A673 (cell line): ENCODE measurements around the gene SIRT6. TPM values are rescaled to one million over a fixed set of nuclear protein-coding genes. Genes with fewer than 3 reads are reported as not detected.
"Not testable (repeated sequence)": the region's sequence is repeated elsewhere in the genome, so short reads cannot be mapped to it uniquely, and the experiment has no call there.

ENCODE experiments used
- Bru-seq: library from RNA; stranded (reverse); fragments of 400-500 nt; gene quantifications from one replicate; lab custom pipeline; 2021; lab: Mats Ljungman, UMichigan
- BruChase-seq, 2 experiments: library from RNA; stranded (reverse); fragments of 400-500 nt; gene quantifications; one replicate each; lab custom pipeline; 2021; lab: Mats Ljungman, UMichigan
- BruUV-seq: library from RNA; stranded (reverse); fragments of 400-500 nt; replicated peaks from 2 replicates; lab custom pipeline; 2021; lab: Mats Ljungman, UMichigan
- CTCF ChIA-PET: fragments of 300-600 bp; sonication (Branson Sonifier 250); formaldehyde crosslinking; loops from one replicate; lab custom pipeline; 2022; ENCODE audit warnings: antibody characterized with exemption; lab: Charles Lee
- POLR2A ChIA-PET: fragments of 300-600 bp; sonication (Branson Sonifier 250); formaldehyde crosslinking; loops from one replicate; lab custom pipeline; 2022; ENCODE audit warnings: antibody characterized with exemption; ENCODE audit not compliant: low non-redundant PET; lab: Charles Lee
- DNase-seq: peaks from one replicate; pipeline ENCODE4 v3.0.0-alpha.2; 2015; ENCODE audit warnings: low spot score
- H3K27ac ChIP-seq: fragments of 200-600 bp; sonication (generic); 2 replicates; pipeline ENCODE4 v1.5.1; 2016; ENCODE audit warnings: mixed run types, low read depth, mild to moderate bottlenecking, mixed read lengths, antibody characterized with exemption, low read length; ENCODE audit not compliant: poor library complexity, severe bottlenecking
- H3K27me3 ChIP-seq: fragments of 200-600 bp; sonication (generic); replicated peaks from 2 replicates; pipeline ENCODE4 v1.6.1; 2017; ENCODE audit warnings: mixed run types, low read depth, mild to moderate bottlenecking, mixed read lengths, antibody characterized with exemption, low read length; ENCODE audit not compliant: insufficient read depth, poor library complexity
- H3K36me3 ChIP-seq: fragments of 200-600 bp; sonication (generic); 2 replicates; pipeline ENCODE4 v1.6.1; 2016; ENCODE audit warnings: mixed run types, mild to moderate bottlenecking, mixed read lengths, antibody characterized with exemption, low read length; ENCODE audit not compliant: insufficient read depth, poor library complexity, severe bottlenecking
- H3K4me1 ChIP-seq: fragments of 200-600 bp; sonication (generic); 2 replicates; pipeline ENCODE4 v1.6.1; 2017; ENCODE audit warnings: mixed run types, mild to moderate bottlenecking, mixed read lengths, antibody characterized with exemption, low read length; ENCODE audit not compliant: insufficient read depth, poor library complexity, severe bottlenecking
- H3K4me3 ChIP-seq: fragments of 200-600 bp; sonication (generic); 2 replicates; pipeline ENCODE4 v1.5.1; 2016; ENCODE audit warnings: low read depth, mixed run types, mild to moderate bottlenecking, mixed read lengths, low read length; ENCODE audit not compliant: poor library complexity, severe bottlenecking
- H3K9me3 ChIP-seq: fragments of 200-600 bp; sonication (generic); 2 replicates; pipeline ENCODE4 v1.6.1; 2016; ENCODE audit warnings: mixed run types, low read depth, mild to moderate bottlenecking, mixed read lengths, antibody characterized with exemption, low read length; ENCODE audit not compliant: poor library complexity, severe bottlenecking
- EZH2 ChIP-seq: fragments of 200-600 bp; sonication (generic); IDR thresholded peaks from 2 replicates; pipeline ENCODE4 v1.6.1; 2017; ENCODE audit warnings: borderline replicate concordance, low read depth, mild to moderate bottlenecking, mixed read lengths, antibody characterized with exemption, low read length; ENCODE audit not compliant: poor library complexity, severe bottlenecking
- intact Hi-C: fragments of 100-400 bp; cut with micrococcal nuclease; formaldehyde crosslinking; loops from one replicate; pipeline ENCODE4 v1.10.0; 2022; ENCODE audit not compliant: unreplicated experiment
- long read RNA-seq: library from polyadenylated mRNA; stranded (forward); transcript quantifications from one replicate; pipeline ENCODE4 v2.0.0, GENCODE V29; 2022
- total RNA-seq: library from RNA; stranded (reverse); gene quantifications from 2 replicates; pipeline ENCODE4 v1.2.3, GENCODE V29; 2021
- TF ChIP-seq, protein P1 (sequence below): fragments of 300-800, 200-600 bp; sonication (generic); conservative IDR thresholded peaks from 2 replicates; pipeline ENCODE4 v1.5.1; 2017; ENCODE audit warnings: low read depth, mild to moderate bottlenecking, antibody characterized with exemption, low read length, moderate library complexity, mixed read lengths

Gene SIRT6
- total RNA-seq (36.3 and 39.3 TPM in 2 replicates), Bru-seq, nascent RNA (percentile 52 among the genes with signal in this experiment), BruChase-seq, experiment 1, labeled RNA remaining after a 2-hour chase (percentile 64 among the genes with signal in this experiment), BruChase-seq, experiment 2, labeled RNA remaining after a 6-hour chase (percentile 69 among the genes with signal in this experiment)
- long read RNA-seq, transcript SIRT6-202 (8 exons, 1,641 nt): major isoform, 8 of 27 reads
- long read RNA-seq, partial matches to known transcripts: 2 of 27 reads
- long read RNA-seq, other reads (novel, unspliced or antisense): 11 of 27 reads

DNA sequence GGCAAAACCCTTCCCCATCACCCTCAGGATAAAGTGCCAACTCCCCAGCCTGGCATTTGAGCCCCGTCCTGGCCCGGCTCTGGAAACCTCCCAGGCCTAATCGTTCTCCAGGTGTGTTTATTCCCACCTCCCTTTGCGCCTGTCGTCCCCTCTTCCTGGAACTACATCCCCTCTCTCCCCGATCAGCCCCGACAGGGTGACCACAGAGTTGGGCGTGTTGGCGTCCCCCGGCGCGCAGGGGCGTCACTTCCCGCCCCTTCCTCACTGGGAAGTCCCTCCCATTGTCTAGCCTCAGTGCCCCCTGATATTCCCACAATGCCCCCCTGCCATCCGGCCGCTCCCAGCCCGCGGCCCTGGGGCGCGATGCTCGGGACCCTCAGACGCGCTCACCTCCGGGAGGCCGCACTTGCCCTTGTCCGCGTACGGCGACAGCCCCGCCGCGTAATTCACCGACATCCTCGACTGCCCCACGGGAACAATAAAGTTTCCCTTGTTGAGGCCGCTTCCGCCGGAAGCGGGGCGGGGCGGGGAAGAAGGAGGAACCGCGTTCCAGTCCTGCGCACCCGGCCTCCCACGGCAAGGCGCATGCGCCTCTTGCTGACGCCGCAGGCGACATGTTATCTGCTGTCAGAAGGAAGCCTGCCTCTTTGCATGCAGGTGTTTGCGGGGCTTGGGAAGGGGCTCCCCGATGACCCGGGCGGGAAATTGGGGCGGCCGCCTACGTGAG, at the start of gene SIRT6, which contains the start of gene ANKRD24:
SIRT6 (minus strand) TSS at position 480 of the 727 bp plus-strand sequence; CDS start at position 456, 24 bp downstream.
ANKRD24 (plus strand) TSS at position 606 of the 727 bp plus-strand sequence. CDS start 3,737 bp downstream, outside the sequence.
- H3K4me3 ChIP-seq: peak within 1 kb of the TSS; percentile 63
- TF ChIP-seq EZH2: no peak
- TF ChIP-seq, protein P1, sequence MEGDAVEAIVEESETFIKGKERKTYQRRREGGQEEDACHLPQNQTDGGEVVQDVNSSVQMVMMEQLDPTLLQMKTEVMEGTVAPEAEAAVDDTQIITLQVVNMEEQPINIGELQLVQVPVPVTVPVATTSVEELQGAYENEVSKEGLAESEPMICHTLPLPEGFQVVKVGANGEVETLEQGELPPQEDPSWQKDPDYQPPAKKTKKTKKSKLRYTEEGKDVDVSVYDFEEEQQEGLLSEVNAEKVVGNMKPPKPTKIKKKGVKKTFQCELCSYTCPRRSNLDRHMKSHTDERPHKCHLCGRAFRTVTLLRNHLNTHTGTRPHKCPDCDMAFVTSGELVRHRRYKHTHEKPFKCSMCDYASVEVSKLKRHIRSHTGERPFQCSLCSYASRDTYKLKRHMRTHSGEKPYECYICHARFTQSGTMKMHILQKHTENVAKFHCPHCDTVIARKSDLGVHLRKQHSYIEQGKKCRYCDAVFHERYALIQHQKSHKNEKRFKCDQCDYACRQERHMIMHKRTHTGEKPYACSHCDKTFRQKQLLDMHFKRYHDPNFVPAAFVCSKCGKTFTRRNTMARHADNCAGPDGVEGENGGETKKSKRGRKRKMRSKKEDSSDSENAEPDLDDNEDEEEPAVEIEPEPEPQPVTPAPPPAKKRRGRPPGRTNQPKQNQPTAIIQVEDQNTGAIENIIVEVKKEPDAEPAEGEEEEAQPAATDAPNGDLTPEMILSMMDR: no peak
- no TSS peak for BruUV-seq
- peaks cover 2% of the 10 kb centered on the region for H3K36me3 ChIP-seq
- H3K9me3 ChIP-seq: no peaks in the 10 kb centered on the region
- peaks cover 8% of the 10 kb centered on the region for H3K4me1 ChIP-seq
- no peaks in the 10 kb centered on the region for H3K27me3 ChIP-seq
- DNase-seq: peak; percentile 98
- ChIA-PET POLR2A (no interaction called here), CTCF (no interaction called here)
- H3K27ac ChIP-seq: peak within 1 kb of the TSS; percentile 77
- intact Hi-C loops: no loop called here

DNA sequence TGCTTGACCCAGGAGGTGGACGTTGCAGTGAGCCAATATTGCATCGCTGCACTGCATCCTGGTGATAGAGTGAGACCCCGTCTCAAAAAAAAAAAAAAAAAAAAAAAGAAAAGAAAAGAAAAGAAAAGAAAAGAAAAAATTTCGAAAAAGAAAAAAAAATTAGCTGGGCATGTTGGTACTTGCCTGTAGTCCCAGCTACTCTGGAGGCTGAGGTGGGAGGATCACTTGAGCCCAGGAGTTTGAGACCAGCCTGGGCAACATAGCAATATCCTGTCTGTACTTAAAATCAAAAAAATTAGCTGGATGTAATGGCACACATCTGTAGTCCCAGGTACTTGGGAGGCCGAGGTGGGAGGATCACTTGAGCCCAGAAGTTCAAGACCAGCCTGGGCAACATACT, 49.8 kb upstream of the SIRT6 start:
- H3K27ac ChIP-seq, BruUV-seq, intact Hi-C loops, H3K27me3 ChIP-seq, H3K4me1 ChIP-seq, H3K36me3 ChIP-seq, POLR2A ChIA-PET, DNase-seq, H3K4me3 ChIP-seq, H3K9me3 ChIP-seq: not testable (repeated sequence)
- CTCF ChIA-PET: interaction anchor here (0.7 kb wide), 1 partner anchor 110 kb away, joined by 6 read pairs; no protein-coding TSS in a partner anchor

DNA sequence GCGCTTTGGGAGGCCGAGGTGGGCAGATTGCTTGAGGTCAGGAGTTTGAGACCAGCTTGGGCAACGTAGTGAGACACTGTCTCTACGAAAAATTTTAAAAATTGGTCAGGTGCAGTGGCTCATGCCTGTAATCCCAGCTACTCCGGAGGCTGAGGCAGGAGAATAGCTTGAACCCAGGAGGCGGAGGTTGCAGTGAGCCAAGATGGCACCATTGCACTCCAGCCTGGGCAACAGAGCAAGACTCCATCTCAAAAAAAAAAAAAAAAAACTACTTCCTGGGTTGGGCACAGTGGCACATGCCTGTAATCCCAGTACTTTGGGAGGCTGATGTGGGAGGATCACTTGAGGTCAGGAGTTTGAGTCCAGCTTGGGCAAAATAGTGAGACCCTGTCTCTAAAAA, 49.2 kb upstream of the SIRT6 start:
- POLR2A ChIA-PET, DNase-seq, H3K4me1 ChIP-seq, H3K4me3 ChIP-seq, H3K36me3 ChIP-seq, H3K9me3 ChIP-seq, intact Hi-C loops, BruUV-seq, H3K27ac ChIP-seq, H3K27me3 ChIP-seq: not testable (repeated sequence)
- CTCF ChIA-PET: interaction anchor here (0.7 kb wide), 1 partner anchor 111 kb away, joined by 6 read pairs; no protein-coding TSS in a partner anchor

DNA sequence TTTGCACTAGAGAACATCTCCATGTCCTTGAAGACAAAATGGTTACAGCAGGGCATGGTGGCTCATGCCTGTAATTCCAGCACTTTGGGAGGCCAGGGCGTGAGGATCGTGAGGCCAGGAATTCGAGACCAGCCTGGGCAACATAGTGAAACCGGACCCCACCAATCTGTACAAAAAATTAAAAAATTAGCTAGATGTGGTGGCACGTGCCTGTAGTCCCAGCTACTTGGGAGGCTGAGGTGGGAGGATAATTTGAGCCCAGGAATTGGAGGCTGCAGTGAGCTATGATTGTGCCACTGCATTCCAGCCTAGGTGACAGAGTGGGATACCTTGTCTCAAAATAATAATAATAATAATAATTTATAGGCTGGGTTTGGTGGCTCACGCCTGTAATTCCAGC, 47.9 kb upstream of the SIRT6 start:
- H3K4me3 ChIP-seq, CTCF ChIA-PET, H3K4me1 ChIP-seq, POLR2A ChIA-PET, BruUV-seq, H3K27me3 ChIP-seq, H3K9me3 ChIP-seq, H3K27ac ChIP-seq, H3K36me3 ChIP-seq, DNase-seq, intact Hi-C loops: not testable (repeated sequence)
